Measurements from ENCODE around the gene GCK. TPM values are rescaled to one million over a fixed set of nuclear protein-coding genes. Genes with fewer than 3 reads are reported as not detected.

The GCK gene
- total and polyA plus RNA-seq, 4 donors, result 0.09 to 12.7 (median 0.44) TPM

DNA sequence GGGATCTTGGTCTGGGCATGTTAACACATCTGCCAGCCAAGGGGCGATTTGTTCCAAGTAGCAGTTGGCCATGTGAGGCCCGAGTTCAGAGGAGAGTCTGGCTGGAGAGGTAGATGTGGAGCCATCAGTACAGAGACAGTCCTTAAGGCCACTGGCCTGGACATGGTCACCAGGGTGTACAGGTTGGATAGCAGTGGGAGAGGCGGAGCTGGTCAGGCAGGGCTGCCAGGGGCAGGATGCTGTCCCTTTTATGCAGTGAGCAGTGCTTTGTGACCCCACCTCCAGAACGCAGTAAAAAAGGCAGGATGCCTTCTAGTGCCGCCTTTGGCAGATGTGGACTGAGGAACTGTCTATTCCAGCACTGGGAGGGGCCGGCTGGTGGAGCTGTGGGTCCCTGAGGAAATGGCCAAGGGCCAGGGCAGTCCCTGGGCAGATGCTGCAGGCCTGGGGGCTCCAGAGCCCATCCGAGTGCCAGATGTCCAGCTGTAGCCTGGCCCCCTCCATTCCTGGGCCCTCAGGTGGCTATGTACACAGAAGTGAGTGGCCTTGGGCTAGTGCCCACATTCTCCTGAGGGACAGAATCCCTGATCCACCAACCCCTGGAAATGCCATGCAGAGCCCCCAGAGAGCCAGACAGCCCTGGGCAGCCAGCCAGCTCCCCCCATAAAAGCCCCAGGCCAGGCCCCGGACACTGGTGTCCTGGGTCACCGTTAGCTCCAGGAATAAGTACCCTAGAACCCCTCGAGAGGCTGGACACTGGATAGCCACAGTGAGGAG lies 31.0 kb downstream of the GCK start:
- Histone ChIP-seq H3K4me1 (ENCODE audit: control insufficient read depth in 4 of 4, insufficient read depth in 4 of 4, low read length in 3 of 4) (peaks cover 28 to 88% (median 78%) of the 10 kb centered on the region in 4 donors), H3K27ac (ENCODE audit: low read depth in 1 of 2, low read length in 2 of 2) (peak overlapping the region; percentile 0 to 9), H3K9ac (ENCODE audit: low read depth in 1 of 2, low read length in 2 of 2) (no peak overlapping the region), H3K27me3 (ENCODE audit: control insufficient read depth in 4 of 4, insufficient read depth in 4 of 4, low read length in 3 of 4) (no peaks in the 10 kb centered on the region), H3K4me3 (ENCODE audit: low read depth in 1 of 3, low read length in 3 of 3) (no peak overlapping the region), H3K36me3 (ENCODE audit: control insufficient read depth in 4 of 4, insufficient read depth in 3 of 4, low read depth in 1 of 4, low read length in 3 of 4) (no peaks in the 10 kb centered on the region), H3K9me3 (ENCODE audit: control insufficient read depth in 4 of 4, low read length in 3 of 4) (no peaks in the 10 kb centered on the region)
- no peak for DNase-seq (ENCODE audit: low spot score)
- WGBS, result 41% methylated on average over 10 of the region's 10 CpGs
- TF ChIP-seq TAF1 (conservative IDR thresholded peaks at IDR 0.05), result no peak
- TF ChIP-seq RAD21 (IDR thresholded peaks at IDR 0.05), result peak in 1 of 2 donors; percentile 22

DNA sequence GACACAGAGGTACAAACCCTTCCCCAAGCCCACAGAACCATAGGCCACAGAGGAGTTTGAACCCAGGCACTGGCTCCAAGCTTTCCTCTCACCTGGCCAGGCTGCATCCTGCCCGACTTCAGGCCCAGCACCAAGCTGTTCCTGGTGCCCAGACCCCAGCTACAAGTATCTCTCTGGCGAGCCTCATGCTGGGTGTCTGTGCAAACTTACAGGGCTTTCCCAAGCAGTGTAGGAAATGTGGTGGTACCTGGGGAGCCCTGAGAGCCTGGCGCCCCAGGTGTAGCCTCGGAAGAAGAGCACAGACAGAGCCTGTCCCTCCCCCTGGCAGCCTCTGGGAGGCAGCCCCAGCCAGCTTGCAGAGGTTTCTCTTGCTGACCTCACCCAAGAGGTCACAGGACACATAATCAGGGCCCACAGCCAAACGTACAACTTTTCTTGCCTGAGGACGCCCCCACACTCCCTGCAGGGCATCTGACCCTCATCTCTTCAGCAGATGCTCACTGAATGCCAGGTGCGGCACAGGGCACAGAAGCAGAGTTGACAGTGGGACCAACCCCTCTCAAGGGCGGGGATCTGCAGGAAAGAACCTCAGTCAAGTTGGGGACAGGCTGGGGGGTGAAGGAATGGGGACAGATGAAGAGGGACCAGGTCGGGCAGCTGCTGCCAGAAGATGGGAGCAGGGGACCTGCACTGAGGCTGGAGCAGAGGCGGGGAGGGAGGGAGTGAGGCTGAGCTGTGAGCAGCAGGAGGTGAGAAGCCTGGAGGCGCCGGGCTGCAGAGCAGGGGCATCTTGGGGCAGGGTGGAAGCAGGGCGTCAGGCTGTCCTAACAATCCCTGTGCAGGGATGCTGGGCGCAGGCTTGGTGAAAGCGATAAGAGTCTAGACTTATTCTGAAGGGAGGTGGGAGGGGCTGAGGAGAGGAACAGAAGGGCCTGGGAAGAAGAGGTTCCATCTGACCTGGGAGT lies 31.8 kb downstream of the GCK start:
- H3K36me3 ChIP-seq (ENCODE audit: control insufficient read depth in 4 of 4, insufficient read depth in 3 of 4, low read depth in 1 of 4, low read length in 3 of 4), result no peaks in the 10 kb centered on the region
- 64% methylated on average over 15 of the region's 15 CpGs for WGBS
- peaks cover 21 to 79% (median 69%) of the 10 kb centered on the region in 4 donors for H3K4me1 ChIP-seq (ENCODE audit: control insufficient read depth in 4 of 4, insufficient read depth in 4 of 4, low read length in 3 of 4)
- H3K27me3 ChIP-seq (ENCODE audit: control insufficient read depth in 4 of 4, insufficient read depth in 4 of 4, low read length in 3 of 4), result no peaks in the 10 kb centered on the region
- no peak overlapping the region for H3K9ac ChIP-seq (ENCODE audit: low read depth in 1 of 2, low read length in 2 of 2)
- no peak overlapping the region for H3K4me3 ChIP-seq (ENCODE audit: low read depth in 1 of 3, low read length in 3 of 3)
- TF ChIP-seq HNF4G (IDR thresholded peaks at IDR 0.05) (no peak), RAD21 (IDR thresholded peaks at IDR 0.05) (peak; percentile 75 to 83), RXRA (IDR thresholded peaks at IDR 0.05) (peak; percentile 67 to 89), JUND (IDR thresholded peaks at IDR 0.05) (no peak), EGR1 (IDR thresholded peaks at IDR 0.05; ENCODE audit: low read depth in 2 of 2) (no peak), FOXA2 (IDR thresholded peaks at IDR 0.05) (no peak), SP1 (IDR thresholded peaks at IDR 0.05) (peak; percentile 26), HNF4A (conservative IDR thresholded peaks at IDR 0.05) (peak in 1 of 2 donors; percentile 40)
- TF ChIP-seq, protein P1, sequence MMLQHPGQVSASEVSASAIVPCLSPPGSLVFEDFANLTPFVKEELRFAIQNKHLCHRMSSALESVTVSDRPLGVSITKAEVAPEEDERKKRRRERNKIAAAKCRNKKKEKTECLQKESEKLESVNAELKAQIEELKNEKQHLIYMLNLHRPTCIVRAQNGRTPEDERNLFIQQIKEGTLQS (IDR thresholded peaks at IDR 0.05), result no peak
- TF ChIP-seq, protein P2, sequence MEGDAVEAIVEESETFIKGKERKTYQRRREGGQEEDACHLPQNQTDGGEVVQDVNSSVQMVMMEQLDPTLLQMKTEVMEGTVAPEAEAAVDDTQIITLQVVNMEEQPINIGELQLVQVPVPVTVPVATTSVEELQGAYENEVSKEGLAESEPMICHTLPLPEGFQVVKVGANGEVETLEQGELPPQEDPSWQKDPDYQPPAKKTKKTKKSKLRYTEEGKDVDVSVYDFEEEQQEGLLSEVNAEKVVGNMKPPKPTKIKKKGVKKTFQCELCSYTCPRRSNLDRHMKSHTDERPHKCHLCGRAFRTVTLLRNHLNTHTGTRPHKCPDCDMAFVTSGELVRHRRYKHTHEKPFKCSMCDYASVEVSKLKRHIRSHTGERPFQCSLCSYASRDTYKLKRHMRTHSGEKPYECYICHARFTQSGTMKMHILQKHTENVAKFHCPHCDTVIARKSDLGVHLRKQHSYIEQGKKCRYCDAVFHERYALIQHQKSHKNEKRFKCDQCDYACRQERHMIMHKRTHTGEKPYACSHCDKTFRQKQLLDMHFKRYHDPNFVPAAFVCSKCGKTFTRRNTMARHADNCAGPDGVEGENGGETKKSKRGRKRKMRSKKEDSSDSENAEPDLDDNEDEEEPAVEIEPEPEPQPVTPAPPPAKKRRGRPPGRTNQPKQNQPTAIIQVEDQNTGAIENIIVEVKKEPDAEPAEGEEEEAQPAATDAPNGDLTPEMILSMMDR (IDR thresholded peaks at IDR 0.05; ENCODE audit: low read depth, low read length, missing input control), result peak; percentile 32
- no peaks in the 10 kb centered on the region for H3K9me3 ChIP-seq (ENCODE audit: control insufficient read depth in 4 of 4, low read length in 3 of 4)
- DNase-seq (ENCODE audit: low spot score), result no peak
- no peak overlapping the region for H3K27ac ChIP-seq (ENCODE audit: low read depth in 1 of 2, low read length in 2 of 2)

DNA sequence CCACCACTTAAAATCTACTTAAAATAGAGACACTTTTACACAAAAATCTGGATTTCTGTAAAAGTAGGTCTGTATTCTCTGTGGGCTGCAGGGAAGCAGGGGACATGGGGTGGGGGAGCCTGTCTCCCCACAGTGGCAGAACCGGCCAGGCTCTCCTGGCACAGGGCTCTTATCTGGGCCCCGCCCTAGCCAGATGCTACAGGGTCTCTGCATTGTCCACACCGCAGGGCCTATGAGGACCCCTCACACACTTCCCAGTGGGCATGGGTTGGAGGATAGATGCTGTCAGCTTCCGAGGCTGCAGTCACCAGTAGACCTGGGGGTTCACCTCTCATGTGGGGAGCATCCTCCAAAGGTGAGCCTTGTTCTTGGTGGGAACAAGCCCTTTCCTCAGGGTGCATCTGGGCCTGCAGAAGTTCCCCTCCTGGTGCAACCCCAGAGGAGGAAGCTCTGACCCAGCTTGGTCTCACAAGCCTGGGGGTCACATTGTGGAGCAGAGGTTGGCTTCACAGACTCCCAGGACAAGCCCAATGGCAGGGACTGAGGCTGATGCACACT lies 32.7 kb downstream of the GCK start:
- no peaks in the 10 kb centered on the region for H3K9me3 ChIP-seq (ENCODE audit: control insufficient read depth in 4 of 4, low read length in 3 of 4)
- 82% methylated on average over 4 of the region's 4 CpGs for WGBS
- no peak for DNase-seq (ENCODE audit: low spot score)
- no peak overlapping the region for H3K27ac ChIP-seq (ENCODE audit: low read depth in 1 of 2, low read length in 2 of 2)
- H3K36me3 ChIP-seq (ENCODE audit: control insufficient read depth in 4 of 4, insufficient read depth in 3 of 4, low read depth in 1 of 4, low read length in 3 of 4), result peaks cover 0 to 4% (median 0%) of the 10 kb centered on the region in 4 donors
- no peak for TF ChIP-seq RAD21 (IDR thresholded peaks at IDR 0.05)
- no peak for TF ChIP-seq TAF1 (conservative IDR thresholded peaks at IDR 0.05)
- no peak overlapping the region for H3K9ac ChIP-seq (ENCODE audit: low read depth in 1 of 2, low read length in 2 of 2)
- H3K4me3 ChIP-seq (ENCODE audit: low read depth in 1 of 3, low read length in 3 of 3), result no peak overlapping the region
- peaks cover 21 to 71% (median 61%) of the 10 kb centered on the region in 4 donors for H3K4me1 ChIP-seq (ENCODE audit: control insufficient read depth in 4 of 4, insufficient read depth in 4 of 4, low read length in 3 of 4)
- H3K27me3 ChIP-seq (ENCODE audit: control insufficient read depth in 4 of 4, insufficient read depth in 4 of 4, low read length in 3 of 4), result no peaks in the 10 kb centered on the region
